Suppressor macrophage treated with lipopolysaccharide for 1 hour (primary cell): Measurements from ENCODE around the gene ZFYVE28.

Source experiments
- DNase-seq, 3 donors: peaks; one replicate each; pipeline ENCODE4 v3.0.0-alpha.2; 2020 to 2022

The ZFYVE28 gene

GRCh38 chr4:2258091-2259035 is 160.1 kb downstream of the ZFYVE28 start:
- DNase-seq, result no peak

GRCh38 chr4:2257361-2258081 is 160.9 kb downstream of the ZFYVE28 start:
- DNase-seq, result no peak

GRCh38 chr4:2256781-2257191 is 161.7 kb downstream of the ZFYVE28 start:
- no peak for DNase-seq

- DNase-seq, result no peak
These were observed 162.2 kb downstream of the ZFYVE28 start for GRCh38 chr4:2256156-2256731.

- no peak for DNase-seq
These were observed 162.8 kb downstream of the ZFYVE28 start for GRCh38 chr4:2255501-2256155.

- DNase-seq, result no peak
These were observed 163.6 kb downstream of the ZFYVE28 start for GRCh38 chr4:2254665-2255500.

- no peak for DNase-seq
These were observed 165.0 kb downstream of the ZFYVE28 start for GRCh38 chr4:2253160-2254084.

GRCh38 chr4:2252530-2253091 is 165.8 kb downstream of the ZFYVE28 start:
- no peak for DNase-seq

- DNase-seq, result no peak
These were observed 166.5 kb downstream of the ZFYVE28 start for GRCh38 chr4:2251795-2252529.

- no peak for DNase-seq
These were observed 167.2 kb downstream of the ZFYVE28 start for GRCh38 chr4:2251073-2251794.

GRCh38 chr4:2250357-2251072 is 167.9 kb downstream of the ZFYVE28 start:
- no peak for DNase-seq

- DNase-seq, result no peak
These were observed 168.7 kb downstream of the ZFYVE28 start for GRCh38 chr4:2249526-2250356.

- no peak for DNase-seq
These were observed 169.6 kb downstream of the ZFYVE28 start for GRCh38 chr4:2248821-2249261.

GRCh38 chr4:2248044-2248780 is 170.2 kb downstream of the ZFYVE28 start:
- no peak for DNase-seq

- DNase-seq, result no peak
These were observed 171.1 kb downstream of the ZFYVE28 start for GRCh38 chr4:2247128-2248043.
